Coronary artery (tissue), 2 donors: Measurements from ENCODE around the gene WDR7.

Source experiments
- DNase-seq: peaks from one replicate; pipeline ENCODE4 v3.0.0-alpha.2; 2017; ENCODE audit warnings: low spot score
- H3K27ac ChIP-seq, 2 donors: fragments of 200-600 bp; sonication (generic); one replicate each; pipeline ENCODE4 v1.5.1; 2016 to 2019
- H3K4me3 ChIP-seq: fragments of 200-600 bp; sonication (generic); 2 replicates; pipeline ENCODE4 v1.5.1; 2016; ENCODE audit warnings: mild to moderate bottlenecking, moderate library complexity
- CTCF ChIP-seq: fragments of 200-600 bp; sonication (generic); IDR thresholded peaks from one replicate; pipeline ENCODE4 v1.5.1; 2019; ENCODE audit warnings: antibody characterized with exemption

Gene WDR7

GRCh38 chr18:56815926-56816325 lies 164.8 kb downstream of the WDR7 start:
- Histone ChIP-seq H3K27ac (no peak overlapping the region), H3K4me3 (no peak overlapping the region)
- no peak for DNase-seq
- TF ChIP-seq CTCF, result no peak

DNA sequence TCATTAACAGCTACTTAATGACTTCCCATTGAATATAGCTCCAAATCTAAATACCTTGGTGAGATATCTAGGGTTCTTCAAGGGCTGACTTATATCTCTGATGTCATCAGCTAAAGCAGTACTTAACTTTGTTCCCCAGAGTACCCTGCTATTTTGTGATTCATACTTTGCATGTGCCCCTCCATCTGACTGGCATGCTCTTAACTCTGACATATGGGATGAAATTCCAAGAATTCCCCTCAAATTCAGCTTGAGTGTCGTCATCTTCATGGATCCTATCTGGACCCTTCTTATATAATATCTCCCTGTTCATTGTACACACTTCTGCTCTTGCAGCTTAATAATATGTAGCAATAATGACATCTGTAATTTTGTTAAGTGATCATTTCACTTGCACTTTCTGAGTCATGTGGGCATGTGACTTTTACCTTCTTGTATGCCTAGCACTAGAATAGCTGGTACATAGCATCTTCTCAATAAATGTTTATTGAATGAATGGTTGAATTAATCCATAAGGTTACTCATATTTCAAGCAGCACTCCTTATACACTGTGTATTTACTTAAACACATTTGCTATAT lies 172.9 kb downstream of the WDR7 start:
- no peak for DNase-seq
- no peak overlapping the region for H3K4me3 ChIP-seq
- H3K27ac ChIP-seq, result no peak overlapping the region

GRCh38 chr18:56825321-56825720 lies 174.2 kb downstream of the WDR7 start:
- no peak overlapping the region for H3K27ac ChIP-seq
- no peak for DNase-seq
- no peak for TF ChIP-seq CTCF
- no peak overlapping the region for H3K4me3 ChIP-seq

More for the DNA sequence above, 172.9 kb downstream of the WDR7 start:
- no peak for TF ChIP-seq CTCF

- Histone ChIP-seq H3K27ac (no peak overlapping the region), H3K4me3 (no peak overlapping the region)
- TF ChIP-seq CTCF, result no peak
- no peak for DNase-seq
These were observed 174.7 kb downstream of the WDR7 start for GRCh38 chr18:56825878-56826277.

DNA sequence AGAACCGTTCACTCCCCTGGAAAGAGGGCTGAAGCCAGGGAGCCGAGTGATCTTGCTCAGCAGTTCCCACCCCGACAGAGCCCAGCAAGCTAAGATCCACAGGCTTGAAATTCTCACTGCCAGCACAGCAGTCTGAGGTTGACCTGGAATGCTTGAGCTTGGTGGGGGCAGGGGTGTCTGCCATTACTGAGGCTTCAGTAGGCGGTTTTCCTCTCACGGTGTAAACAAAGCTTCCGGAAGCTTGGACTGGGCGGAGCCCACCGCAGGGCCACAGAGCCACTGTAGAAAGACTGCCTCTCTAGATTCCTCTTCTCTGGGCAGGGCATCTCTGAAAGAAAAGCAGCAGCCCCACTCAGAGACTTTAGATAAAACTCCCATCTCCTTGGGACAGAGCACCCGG lies 180.8 kb downstream of the WDR7 start:
- H3K27ac ChIP-seq, result no peak overlapping the region
- no peak for TF ChIP-seq CTCF
- H3K4me3 ChIP-seq, result no peak overlapping the region
- no peak for DNase-seq

- no peak for DNase-seq
- TF ChIP-seq CTCF, result no peak
- H3K4me3 ChIP-seq, result no peak overlapping the region
- no peak overlapping the region for H3K27ac ChIP-seq
These were observed 184.2 kb downstream of the WDR7 start for GRCh38 chr18:56835331-56835730.

DNA sequence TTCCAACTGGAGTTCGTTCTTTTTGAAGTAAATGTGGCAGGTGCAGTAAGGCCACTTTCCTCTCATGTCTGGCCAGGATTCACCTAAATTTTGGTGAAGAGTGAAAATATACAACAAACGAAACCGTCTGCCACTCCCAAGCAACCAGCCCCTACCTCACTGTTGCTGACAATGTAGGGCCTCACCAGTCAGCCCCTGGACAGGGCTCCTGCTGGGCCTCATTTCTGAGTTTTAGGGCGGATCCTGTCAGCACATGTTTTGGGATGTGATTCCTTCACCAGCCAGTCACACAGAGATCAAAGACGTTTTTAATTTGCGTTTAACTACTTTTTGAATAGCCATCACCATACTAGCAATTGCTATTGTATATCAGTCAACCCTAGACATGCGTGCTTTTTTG lies 185.0 kb downstream of the WDR7 start:
- H3K4me3 ChIP-seq, result no peak overlapping the region
- no peak for DNase-seq
- no peak for TF ChIP-seq CTCF
- H3K27ac ChIP-seq, result no peak overlapping the region
